HG02870 (cell line): ENCODE data around the gene MAP2K2.
"Not testable (repeated sequence)": the region's sequence is repeated elsewhere in the genome, so short reads cannot be mapped to it uniquely, and the experiment has no call there.

Experiments
- ATAC-seq: cut with Tn5 transposase; IDR thresholded peaks from one replicate; pipeline ENCODE4 v1.9.1; 2021; ENCODE audit warnings: mild to moderate bottlenecking, moderate library complexity; ENCODE audit not compliant: unreplicated experiment

MAP2K2 gene

DNA sequence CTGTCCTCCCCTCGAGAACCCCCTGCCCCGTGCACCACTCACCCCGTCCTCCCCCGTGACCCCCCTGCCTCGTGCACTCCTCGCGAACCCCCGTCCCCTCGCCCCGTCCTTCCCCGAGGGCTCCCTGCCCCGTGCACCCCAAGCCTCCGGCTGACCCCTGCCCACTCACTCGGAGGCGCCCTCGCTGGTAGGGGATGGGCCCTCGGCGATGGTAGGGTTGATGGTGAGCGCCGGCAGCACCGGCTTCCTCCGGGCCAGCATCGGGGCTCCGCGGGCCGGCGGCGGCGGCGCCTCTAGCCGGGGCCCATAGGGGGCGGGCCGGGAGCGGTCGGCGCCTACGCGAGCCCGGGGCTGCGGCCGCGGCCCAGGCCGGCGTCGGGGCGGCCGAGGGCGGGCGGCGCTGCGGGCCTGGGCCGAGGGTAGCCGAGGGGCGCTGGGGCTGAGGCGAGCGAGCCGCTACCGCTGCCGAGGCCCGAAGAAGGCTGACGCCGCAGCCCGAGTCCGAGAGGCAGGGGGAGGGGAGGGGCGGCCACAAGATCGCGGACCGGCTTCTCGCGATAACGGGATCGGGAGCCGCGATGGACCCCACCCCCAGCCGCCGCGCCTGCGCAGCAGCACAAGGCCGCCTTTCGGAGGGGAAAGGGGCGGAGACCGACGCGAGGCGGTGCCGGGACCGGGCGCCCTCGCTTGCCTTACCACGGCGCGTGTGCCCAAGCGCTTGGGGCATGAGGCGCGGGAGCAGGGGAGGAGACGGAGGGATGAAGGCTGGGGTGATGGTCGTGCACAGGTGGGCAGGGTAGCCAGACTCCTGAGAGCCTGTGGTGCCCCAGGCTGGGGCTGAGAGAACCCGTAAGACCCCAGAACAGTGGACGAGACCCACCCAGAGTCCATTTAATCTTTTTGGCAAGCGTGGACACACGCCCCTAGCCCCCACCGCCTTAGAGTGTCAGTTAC is at the start of gene MAP2K2:
Gene MAP2K2, minus strand, starts transcription at position 508 of the 954 bp plus-strand sequence. Its CDS starts 247 bp downstream, at position 261.
- peak; percentile 75 for ATAC-seq

DNA sequence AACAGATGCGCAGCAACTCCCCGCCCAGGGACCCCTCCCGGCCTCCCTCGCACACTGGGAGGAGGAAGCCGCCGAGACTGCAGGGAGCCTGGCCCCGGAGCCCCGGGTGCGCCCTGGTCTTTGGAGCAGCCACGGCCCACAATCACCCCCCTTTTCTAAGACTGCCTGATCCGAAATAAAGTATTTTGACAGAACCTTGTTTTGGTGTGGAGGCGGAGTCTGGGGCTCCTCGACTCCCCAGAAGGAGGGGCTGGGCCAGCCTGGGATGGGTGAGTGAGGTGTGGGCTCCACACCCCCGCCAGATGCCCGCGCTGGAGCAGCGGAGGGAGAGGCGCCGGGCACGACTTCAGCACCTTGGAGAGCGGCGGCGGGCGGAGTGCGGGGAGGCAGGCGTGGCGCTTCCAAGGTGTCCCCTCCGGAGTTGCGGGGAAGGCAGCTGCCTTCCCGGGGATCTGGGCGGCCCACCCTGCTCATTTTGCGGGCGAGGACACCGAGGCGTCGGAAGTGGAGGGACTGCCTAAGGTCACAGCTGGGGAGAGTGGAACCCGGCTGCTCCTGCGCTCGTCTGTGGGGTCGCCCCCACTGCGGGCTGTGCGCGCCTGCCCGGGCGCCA is 49.0 kb upstream of the MAP2K2 start:
- no peak for ATAC-seq

DNA sequence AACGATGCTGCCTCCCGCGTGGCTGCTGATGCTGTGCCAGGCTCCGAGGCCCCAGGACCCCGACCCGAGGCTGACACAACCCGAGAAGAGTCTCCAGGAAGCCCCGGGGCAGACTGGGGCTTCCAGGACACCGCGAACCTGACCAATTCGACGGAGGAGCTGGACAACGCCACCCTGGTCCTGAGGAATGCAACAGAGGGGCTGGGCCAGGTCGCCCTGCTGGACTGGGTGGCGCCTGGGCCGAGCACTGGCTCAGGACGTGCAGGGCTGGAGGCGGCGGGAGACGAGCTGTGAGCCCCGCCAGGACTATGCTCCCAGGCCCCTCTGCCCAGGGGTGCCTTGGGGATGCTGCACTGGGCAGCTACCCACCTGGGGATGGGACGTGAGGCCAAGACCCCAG is 47.8 kb upstream of the MAP2K2 start:
- no peak for ATAC-seq

DNA sequence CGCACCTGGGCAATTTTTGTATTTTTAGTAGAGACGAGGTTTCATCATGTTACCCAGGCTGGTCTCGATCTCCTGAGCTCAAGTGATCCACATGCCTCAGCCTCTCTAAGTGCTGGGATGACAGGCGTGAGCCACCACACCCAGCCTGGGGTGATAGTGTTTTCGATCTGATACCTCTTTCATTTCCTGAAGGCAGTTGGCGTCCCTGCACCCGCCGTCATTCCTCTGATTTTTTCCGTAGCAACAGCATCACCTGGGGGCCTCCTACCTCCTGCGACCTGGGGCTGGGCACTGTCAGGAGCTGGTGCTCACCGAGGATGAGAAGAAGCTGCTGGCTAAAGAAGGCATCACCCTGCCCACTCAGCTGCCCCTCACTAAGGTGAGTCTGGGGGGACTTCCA is 40.3 kb upstream of the MAP2K2 start:
- no peak for ATAC-seq

DNA sequence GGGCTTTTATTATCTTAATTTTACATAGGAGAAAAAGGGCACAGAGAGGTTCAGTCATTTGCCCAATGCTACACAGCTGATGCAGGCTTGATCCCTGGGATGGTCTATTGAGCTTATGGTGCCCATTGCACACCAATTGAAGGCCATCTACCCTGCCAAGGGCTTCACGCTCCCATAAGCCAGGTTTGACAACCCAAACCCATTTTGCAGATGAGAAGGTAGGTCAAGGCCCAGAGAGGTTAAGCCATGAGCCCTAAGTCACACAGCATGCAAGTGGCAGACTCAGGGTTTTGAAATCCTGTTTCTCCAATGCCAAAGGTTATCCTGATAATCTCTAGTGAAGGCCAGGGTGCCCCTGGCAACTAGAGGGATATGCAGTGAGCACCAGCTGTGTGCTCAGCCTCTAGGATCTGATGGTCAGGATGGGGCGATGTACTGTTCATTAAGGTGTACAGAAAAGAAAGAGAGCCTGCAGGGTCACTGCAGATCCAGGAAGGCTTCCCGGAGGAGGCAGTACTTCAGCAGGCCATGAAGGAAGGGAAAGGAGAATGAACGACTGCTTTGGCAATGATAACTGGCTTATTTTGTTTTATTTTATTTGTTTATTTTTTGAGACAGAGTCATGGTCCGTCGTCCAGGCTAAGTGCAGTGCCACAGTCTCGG is 37.6 kb upstream of the MAP2K2 start:
- ATAC-seq: no peak

DNA sequence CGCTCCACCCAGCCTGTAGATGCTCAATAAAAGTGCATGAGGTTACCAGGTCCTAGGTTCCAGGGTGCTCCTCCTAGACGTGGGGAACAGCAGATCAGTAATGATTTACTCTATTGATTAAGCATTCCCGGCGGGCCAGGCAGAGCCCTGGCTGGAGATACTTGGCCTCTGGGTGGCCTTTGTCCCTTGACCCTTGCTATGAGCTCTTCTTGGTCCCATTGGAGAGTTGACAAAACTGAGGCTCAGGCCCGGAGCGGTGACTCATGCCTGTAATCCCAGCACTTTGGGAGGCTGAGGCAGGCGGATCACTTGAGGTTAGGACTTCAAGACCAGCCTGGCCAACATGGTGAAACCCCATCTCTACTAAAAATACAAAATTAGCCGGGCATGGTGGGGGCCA is 34.0 kb upstream of the MAP2K2 start:
- ATAC-seq: not testable (repeated sequence)

DNA sequence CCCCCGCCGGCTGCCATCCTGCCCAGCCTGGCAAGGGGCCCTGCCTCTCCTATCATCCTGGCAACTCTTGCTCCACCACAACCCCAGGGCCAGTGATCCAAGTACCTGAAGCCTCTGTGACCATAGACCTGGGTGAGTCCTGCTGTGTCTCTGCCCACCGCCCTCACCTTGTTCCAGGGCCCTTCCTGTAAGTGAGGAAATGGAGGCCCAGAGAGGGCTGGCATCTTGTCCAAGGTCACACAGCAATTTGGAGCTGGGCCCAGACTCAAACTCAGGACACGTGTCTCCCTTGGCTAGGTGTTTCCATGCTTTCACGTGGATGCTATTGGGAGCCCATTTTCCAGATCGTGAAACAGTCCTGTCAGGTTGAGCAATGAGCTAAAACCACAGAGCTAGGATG is 33.2 kb upstream of the MAP2K2 start:
- no peak for ATAC-seq

DNA sequence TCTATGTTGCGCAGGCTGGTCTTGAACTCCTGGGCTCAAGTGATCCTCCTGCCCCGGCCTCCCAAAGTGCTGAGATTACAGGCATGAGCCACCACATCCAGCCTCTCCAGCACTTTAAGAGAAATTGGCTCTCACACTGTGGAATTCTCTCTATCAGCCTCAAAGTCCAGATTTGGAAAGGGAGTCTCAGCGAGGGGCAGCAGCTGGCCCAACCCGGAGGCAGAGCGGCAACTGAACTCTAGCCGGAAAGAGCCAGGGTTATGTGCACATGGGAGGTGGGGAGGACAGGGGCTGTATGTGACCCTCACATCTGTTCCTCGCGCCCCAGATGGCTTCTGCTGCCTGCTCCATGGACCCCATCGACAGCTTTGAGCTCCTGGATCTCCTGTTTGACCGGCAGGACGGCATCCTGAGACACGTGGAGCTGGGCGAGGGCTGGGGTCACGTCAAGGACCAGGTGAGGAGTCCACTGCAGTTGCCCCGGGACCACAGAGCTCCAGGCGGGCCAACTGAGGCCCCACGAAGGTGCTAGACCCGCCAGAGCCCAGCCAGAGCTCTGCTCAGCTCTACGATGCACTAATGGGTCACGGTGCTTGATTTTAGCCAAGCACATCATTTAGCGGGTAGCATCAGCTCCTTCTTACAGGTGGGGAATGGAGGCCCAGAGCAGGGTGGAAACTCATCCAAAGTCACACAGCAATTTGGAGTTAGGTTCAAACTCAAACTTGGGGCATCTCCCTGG is 30.8 kb upstream of the MAP2K2 start:
- no peak for ATAC-seq

DNA sequence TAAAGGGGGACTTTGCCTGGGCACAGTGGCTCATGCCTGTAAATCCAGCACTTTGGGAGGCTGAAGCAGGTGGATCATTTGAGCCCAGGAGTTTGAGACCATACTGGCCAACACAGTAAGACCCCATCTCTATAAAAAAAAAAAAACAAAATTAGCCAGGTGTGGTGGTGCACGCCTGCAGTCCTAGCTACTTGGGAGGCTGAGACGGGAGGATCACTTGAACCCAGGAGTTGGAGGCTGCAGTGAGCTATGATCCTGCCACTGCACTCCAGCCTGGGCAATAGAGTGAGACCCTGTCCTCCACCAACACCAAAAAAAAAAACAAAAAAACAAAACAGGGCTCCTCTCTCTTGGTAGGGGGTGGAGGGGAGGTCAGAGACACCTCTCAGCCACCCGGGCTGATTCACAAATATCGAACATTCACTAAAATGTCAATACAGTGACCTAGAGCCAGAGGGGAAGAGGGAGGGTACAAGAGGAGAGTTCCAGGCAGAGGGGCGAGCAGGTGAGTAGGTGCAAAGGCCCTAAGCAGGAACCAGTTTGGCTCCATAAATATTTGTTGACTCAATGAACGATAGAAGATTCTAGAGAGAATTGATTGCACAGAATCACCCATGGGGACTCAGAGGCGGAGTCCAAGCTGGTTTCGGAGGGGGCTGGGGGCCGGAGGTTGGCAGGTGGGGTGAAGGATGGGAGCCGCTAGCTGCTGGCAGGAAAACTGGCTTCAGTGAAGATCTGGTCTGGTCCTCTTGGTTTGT is 28.5 kb upstream of the MAP2K2 start:
- no peak for ATAC-seq

DNA sequence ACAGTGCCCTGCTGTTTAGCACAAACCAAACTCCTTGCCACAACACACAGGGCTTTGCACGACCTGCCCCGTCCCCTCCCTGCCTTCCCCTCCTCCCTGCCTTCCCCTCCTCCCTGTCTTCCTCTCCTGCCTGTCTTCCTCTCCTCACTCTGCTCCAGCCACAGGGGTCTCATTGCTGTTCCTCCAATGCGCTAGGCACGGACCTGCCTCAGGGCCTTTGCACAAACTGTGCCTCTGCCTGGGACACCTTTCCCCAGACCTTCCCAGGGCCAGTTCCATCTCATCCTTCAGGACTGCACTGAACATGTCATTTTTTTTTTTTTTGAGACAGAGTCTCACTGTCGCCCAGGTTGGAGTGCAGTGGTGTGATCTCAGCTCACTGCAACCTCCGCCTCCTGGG is 27.7 kb upstream of the MAP2K2 start:
- no peak for ATAC-seq

DNA sequence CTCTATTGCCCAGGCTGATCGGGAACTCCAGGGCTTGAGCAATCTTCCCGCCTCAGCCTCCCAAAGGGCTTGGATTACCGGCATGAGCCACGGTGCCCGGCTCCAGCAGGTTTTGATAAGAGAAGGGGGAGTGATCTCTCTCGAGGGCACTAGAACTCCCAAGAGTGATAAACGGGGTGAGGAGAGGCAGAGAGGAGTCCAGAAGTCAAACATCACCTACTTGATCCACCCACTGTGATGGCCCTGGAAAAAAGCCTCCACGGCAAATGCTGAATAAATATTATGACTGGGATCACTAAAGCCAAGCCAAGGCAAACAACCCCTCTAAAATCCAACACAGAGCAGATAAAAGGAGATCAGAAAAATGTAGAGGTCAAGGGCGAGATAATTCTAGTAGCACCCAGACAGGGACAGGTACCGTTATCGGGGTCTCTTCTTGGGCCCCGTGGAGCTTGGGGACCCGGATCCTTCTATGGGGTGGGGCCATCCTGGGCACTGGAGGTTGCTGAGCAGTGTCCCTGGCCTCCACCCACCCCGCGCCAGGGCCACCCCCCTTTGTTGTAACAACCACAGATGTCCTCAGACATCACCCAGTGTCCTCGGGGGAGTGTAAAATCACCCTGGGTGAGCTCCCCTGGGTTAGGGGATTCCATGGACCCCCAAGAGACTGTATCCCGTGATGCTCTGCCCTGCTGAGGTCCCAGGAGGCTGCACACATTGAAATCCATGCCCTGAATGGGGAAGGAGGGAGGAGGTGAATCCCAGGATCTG is 25.8 kb upstream of the MAP2K2 start:
- ATAC-seq: no peak

DNA sequence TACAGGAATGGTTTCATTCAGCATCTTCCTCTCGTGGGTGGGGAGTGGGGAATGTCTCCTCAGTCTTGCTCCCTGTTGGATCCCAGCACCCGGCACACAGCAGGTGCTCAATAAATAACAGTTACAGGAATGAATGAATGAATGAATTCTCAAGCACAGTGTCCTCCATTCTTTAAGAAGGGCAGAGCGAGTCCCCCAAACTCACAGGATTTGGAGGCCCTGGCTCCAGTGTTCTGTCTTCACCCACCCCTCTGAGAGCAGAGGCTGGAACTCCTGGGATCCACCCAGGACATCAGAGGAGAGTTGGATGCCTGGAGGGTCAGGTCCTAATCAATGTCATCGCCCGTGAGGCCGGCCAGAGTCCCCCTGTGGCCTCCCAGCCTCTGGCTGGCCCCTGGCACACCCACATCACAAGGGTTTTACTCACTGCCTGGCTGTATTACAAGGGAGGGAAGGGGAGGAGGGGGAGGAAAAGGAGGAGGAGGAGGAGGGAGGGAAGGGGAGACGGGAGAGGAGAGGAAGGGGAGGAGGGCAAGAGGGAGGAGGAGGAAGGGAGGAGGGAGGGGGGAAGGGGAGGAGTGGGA is 20.8 kb upstream of the MAP2K2 start:
- ATAC-seq: no peak

DNA sequence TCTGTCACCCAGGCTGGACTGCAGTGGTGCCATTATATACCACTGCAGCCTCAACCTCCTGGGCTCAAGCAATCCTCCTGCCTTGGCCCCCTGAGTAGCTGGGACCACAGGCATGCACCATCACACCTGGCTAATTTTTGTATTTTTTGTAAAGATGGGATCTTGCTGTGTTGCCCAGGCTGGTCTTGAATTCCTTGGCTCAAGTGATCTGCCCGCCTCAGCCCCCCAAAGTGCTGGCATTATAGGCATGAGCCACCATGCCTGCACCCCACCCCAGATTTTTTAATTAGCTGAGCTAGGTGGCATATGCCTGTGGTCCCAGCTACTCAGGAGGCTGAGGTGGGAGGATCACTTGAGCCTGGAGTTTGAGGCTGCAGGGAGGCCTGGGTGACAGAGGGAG is 19.0 kb upstream of the MAP2K2 start:
- ATAC-seq: not testable (repeated sequence)

DNA sequence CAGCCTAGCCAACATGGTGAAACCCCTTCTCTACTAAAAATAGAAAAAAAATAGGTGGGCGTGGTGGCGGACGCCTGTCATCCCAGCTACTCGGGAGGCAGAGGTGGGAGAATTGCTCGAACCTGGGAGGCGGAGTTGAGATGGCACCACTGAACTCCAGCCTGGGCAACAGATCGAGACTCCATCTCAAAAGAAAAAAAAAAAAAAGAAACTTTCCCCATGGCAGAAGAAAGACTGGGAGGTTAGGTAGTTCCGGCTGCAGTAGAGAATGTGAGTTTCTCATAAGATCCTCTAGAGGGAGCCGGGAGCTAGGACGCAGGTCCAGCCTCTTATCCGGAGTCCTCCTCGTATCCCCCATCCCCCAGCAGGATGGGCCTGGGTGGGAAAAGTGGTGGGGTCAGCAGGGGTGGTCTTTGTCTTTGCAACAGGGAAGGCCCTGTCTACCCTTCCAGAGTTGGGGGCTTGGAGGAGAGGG is 16.4 kb upstream of the MAP2K2 start:
- no peak for ATAC-seq

DNA sequence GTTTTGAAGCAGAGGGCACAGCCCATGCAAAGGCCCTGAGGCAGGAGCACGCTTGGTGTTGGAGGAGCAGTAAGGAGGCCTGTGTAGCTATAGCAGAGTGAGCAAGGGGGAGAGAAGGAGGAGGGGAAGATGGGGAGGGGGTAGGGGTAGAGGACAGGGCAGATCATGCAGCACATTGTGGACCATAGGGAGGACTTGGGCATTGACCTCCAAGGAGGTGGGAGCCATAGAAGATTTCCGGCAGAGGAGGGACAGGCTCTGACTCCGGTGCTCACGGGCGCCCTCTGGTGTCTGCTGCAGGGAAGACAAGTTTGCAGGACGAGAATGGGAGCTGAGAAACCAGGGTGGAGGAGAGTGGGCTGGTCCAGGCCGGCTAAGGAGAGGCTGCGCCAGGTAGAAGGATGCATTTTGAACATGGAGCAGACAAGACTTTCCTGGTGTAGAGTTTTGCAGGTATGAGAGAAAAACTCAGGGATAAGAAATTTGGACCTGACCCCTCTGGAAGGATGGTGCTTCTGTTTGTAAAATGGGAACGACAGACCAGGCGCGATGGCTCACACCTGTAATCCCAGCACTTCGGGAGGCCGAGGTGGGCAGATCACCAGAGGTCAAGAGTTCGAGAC is 15.8 kb upstream of the MAP2K2 start:
- no peak for ATAC-seq

DNA sequence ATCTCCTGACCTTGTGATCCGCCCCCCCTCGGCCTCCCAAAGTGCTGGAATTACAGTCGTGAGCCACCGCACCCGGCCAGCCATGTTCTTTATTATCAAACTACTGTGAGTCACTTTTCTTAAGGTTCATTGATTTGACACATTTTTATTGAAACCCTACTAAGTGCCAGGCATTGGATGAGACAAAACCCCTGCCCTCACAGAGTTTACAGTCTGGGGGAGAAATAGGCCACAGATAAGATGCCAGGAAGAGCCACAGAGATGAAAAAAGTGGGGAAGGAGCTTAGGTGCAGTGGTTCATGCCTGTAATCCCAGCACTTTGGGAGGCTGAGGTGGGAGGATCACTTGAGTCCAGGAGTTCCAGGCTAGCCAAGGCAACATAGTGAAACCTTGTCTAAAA is 14.5 kb upstream of the MAP2K2 start:
- no peak for ATAC-seq

DNA sequence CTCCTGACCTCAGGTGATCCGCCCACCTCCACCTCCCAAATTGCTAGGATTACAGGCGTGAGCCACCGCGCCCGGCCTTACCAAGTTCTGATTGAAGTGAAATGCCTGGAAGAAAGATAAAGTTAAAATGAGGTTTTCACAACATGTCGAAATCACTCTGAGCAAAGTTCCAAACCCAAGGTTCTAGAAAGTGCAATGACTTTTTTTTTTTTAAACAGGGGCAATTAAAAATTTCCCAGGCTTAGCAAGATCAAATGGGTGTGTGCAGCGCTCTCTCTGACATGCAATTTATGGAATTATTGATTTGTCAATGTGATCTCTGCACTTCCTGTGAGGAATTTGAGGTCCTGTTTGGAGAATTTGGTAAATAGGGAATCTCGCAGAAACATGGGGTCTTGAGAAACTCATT is 12.8 kb upstream of the MAP2K2 start:
- no peak for ATAC-seq

DNA sequence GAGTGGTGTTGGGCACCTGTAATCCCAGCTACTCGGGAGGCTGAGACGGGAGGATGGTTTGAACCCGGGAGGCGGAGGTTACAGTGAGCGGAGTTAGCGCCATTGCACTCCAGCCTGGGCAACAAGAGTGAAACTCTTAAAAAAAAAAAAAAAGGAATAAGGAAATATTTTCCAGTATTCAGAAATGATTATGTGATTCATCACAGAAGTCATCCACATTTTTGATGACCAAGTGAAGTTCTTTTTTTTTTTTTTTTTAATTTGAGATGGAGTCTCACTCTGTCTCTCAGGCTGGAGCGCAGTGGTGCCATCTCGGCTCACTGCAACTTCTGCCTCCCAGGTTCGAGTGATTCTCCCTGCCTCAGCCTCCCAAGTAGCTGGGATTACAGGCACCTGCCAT is 11.5 kb upstream of the MAP2K2 start:
- not testable (repeated sequence) for ATAC-seq

DNA sequence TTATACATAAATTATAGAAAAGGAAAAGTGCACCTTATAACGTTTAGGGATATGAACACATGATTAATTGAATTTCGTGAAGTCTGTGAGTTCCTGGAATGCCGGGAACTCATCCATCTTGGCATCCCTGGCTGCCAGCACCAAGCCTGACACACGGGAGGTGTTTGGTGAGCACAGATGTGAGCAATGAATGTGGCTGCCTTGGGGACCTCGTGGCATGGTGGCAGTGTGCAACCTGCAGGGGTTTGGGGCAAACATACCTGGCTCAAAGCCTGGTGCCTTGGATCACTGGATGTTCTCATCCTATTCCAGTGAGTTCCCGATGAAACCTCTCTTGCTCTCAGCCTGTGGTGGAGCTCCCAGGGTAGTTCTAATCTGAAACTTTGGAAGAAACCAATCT is 10.4 kb upstream of the MAP2K2 start:
- ATAC-seq: no peak
